Measurements from ENCODE around the gene PTPRJ. TPM values are rescaled to one million over a fixed set of nuclear protein-coding genes. Genes with fewer than 3 reads are reported as not detected.

Gene PTPRJ
- total and polyA plus RNA-seq, 2 donors (not counting 3 experiments of a cell fraction or from before 2014, with no cell fraction given) = 3.1 to 7.7 TPM

DNA sequence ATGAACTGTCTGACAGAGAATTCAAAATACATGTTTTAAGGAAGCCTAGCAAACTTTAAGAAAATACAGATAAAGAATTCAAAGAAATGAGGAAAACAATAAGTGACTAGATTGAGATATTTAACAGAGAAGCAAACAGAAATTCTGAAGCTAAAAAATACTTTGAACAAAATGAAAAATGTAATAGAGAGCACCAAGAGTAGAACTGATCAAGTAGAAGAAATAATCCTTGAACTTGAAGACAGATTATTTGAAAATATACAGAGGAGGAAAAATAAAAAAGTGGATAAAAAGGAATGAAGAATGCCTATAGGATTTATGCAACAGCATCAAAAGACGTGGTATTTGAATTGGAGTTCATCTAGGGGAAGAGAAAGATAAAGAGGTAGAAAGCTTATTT is 134.4 kb downstream of the PTPRJ start:
- ChIA-PET POLR2A (no interaction called here), CTCF (no interaction called here)

More for the DNA sequence above, 134.4 kb downstream of the PTPRJ start:
- Histone ChIP-seq H3K79me2 (ENCODE audit: control insufficient read depth, insufficient read depth, low read length) (no peaks in the 10 kb centered on the region), H3K27me3 (ENCODE audit: control insufficient read depth in 2 of 2, insufficient read depth in 2 of 2, low read length in 2 of 2) (no peaks in the 10 kb centered on the region), H3K36me3 (ENCODE audit: control insufficient read depth in 2 of 2, extremely low read depth in 1 of 2, insufficient read depth in 2 of 2, low read length in 2 of 2) (no peaks in the 10 kb centered on the region), H3K4me3 (replicated peaks in 1 of 3; ENCODE audit: insufficient read depth in 1 of 3, low read depth in 1 of 3, low read length in 3 of 3) (no peak overlapping the region), H4K20me1 (replicated peaks; ENCODE audit: control insufficient read depth, extremely low read depth, insufficient read depth, low read length) (no peaks in the 10 kb centered on the region), H2AFZ (ENCODE audit: low read depth, low read length) (no peak overlapping the region), H3K9me1 (replicated peaks; ENCODE audit: control insufficient read depth, extremely low read depth, insufficient read depth, low read length) (no peaks in the 10 kb centered on the region), H3K27ac (ENCODE audit: insufficient read depth, low read depth, low read length) (no peak overlapping the region), H3K4me2 (ENCODE audit: insufficient read depth, low read length) (no peak overlapping the region), H3K4me1 (ENCODE audit: control insufficient read depth, extremely low read depth, insufficient read depth, low read length) (peaks cover 1% of the 10 kb centered on the region), H3K9ac (replicated peaks; ENCODE audit: extremely low read depth, insufficient read depth, low read length) (no peak overlapping the region), H3K9me3 (replicated peaks; ENCODE audit: control insufficient read depth, insufficient read depth, low read length) (no peaks in the 10 kb centered on the region)
- DNase-seq (ENCODE audit: low read depth, low spot score) (no peak), FAIRE-seq (no peak)
- dilution Hi-C loops (cut with MboI; ENCODE audit: extremely low pct_ligation_motif_present, low sequenced_read_pairs) = no loop called here
- BruUV-seq (replicated peaks) = no TSS peak
- intact Hi-C loops (cut with micrococcal nuclease) = loop anchor here (5.0 kb wide), 1 partner anchor 347 kb away; the partner anchor contains the start of gene FNBP4
- TF ChIP-seq, protein P1, sequence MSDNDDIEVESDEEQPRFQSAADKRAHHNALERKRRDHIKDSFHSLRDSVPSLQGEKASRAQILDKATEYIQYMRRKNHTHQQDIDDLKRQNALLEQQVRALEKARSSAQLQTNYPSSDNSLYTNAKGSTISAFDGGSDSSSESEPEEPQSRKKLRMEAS (IDR thresholded peaks at IDR 0.05; ENCODE audit: insufficient read depth, insufficient read length) = no peak
- TF ChIP-seq POLR2AphosphoS5 (IDR thresholded peaks at IDR 0.05; ENCODE audit: insufficient read depth, low read depth, low read length) (no peak), JUN (IDR thresholded peaks at IDR 0.05; ENCODE audit: borderline replicate concordance, insufficient read depth, insufficient read length, low read depth) (no peak), GATA2 (IDR thresholded peaks at IDR 0.05; ENCODE audit: insufficient read depth, insufficient read length, low read depth, low read length) (no peak), POLR2A (IDR thresholded peaks at IDR 0.05; ENCODE audit: low read depth, low read length) (no peak), EZH2 (IDR thresholded peaks at IDR 0.05; ENCODE audit: borderline replicate concordance, low read depth, low read length, severe bottlenecking) (no peak), MYC (IDR thresholded peaks at IDR 0.05; ENCODE audit: low read depth, low read length) (no peak), FOS (IDR thresholded peaks at IDR 0.05; ENCODE audit: borderline replicate concordance, insufficient read depth, low read length) (no peak)
- TF ChIP-seq, protein P2, sequence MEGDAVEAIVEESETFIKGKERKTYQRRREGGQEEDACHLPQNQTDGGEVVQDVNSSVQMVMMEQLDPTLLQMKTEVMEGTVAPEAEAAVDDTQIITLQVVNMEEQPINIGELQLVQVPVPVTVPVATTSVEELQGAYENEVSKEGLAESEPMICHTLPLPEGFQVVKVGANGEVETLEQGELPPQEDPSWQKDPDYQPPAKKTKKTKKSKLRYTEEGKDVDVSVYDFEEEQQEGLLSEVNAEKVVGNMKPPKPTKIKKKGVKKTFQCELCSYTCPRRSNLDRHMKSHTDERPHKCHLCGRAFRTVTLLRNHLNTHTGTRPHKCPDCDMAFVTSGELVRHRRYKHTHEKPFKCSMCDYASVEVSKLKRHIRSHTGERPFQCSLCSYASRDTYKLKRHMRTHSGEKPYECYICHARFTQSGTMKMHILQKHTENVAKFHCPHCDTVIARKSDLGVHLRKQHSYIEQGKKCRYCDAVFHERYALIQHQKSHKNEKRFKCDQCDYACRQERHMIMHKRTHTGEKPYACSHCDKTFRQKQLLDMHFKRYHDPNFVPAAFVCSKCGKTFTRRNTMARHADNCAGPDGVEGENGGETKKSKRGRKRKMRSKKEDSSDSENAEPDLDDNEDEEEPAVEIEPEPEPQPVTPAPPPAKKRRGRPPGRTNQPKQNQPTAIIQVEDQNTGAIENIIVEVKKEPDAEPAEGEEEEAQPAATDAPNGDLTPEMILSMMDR (IDR thresholded peaks at IDR 0.05; ENCODE audit: extremely low read depth in 1 of 2, insufficient read depth in 1 of 2, low read depth in 1 of 2, low read length in 2 of 2) = no peak

All from endothelial cell of umbilical vein (primary cell).